Stomach (tissue), 4 donors: ENCODE data around the gene RNF121.

ENCODE experiments used
- POLR2AphosphoS5 ChIP-seq, 3 donors: sonication (generic); formaldehyde crosslinking; IDR thresholded peaks; one replicate each; pipeline ENCODE4 v1.6.1; 2016; ENCODE audit warnings: antibody characterized with exemption in 3 of 3
- TF ChIP-seq, protein P1 (sequence below), 7 experiments: fragments of 450-650 bp in 4 of 7; fragments of 200-600 bp in 3 of 7; sonication (generic) in 3 of 7; IDR thresholded peaks; one replicate each; pipeline ENCODE4 v1.5.1; 2016 to 2019; ENCODE audit warnings: antibody characterized with exemption in 7 of 7, control low read depth in 2 of 7, mild to moderate bottlenecking in 1 of 7

DNA sequence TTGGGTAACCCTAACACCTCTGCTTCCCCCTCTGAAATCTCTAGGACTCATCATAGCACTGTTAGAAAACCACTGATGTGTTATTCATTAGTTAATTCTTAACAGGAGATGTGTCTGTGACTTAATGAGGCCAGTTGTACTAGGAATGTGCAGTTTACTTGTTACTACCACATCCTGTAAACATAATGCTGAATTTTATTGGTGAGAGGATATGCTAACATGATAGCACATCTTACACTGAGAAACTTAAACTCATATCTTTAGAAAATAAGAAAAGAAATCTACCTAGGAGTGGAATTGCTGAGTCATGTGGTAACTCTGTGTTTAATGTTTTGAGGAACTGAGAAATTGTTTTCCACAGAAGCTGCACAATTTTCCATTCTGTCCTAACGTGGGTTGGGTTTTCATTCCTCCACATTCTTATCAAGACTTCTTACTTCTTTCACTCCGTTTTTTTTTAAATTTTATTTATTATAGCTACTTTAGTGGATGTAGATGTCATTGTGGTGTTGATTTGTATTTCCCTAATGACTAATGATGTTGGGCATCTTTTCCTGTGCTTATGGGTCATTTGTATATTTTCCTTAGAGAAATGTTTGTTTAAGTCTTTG is 33.7 kb downstream of the RNF121 start:
- TF ChIP-seq, protein P1, sequence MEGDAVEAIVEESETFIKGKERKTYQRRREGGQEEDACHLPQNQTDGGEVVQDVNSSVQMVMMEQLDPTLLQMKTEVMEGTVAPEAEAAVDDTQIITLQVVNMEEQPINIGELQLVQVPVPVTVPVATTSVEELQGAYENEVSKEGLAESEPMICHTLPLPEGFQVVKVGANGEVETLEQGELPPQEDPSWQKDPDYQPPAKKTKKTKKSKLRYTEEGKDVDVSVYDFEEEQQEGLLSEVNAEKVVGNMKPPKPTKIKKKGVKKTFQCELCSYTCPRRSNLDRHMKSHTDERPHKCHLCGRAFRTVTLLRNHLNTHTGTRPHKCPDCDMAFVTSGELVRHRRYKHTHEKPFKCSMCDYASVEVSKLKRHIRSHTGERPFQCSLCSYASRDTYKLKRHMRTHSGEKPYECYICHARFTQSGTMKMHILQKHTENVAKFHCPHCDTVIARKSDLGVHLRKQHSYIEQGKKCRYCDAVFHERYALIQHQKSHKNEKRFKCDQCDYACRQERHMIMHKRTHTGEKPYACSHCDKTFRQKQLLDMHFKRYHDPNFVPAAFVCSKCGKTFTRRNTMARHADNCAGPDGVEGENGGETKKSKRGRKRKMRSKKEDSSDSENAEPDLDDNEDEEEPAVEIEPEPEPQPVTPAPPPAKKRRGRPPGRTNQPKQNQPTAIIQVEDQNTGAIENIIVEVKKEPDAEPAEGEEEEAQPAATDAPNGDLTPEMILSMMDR (IDR thresholded peaks at IDR 0.05), result no peak
- no peak for TF ChIP-seq POLR2AphosphoS5 (IDR thresholded peaks at IDR 0.05)
